IgD-negative memory B cell (primary cell): ENCODE measurements around the gene RBMS2. TPM values are rescaled to one million over a fixed set of nuclear protein-coding genes. Genes with fewer than 3 reads are reported as not detected.

Experiments
- H3K27ac Mint-ChIP-seq, 3 donors: one replicate each; pipeline ENCODE4 v1.8.0; 2020 to 2022; ENCODE audit warnings: mild to moderate bottlenecking in 3 of 3, mixed read lengths in 3 of 3, moderate library complexity in 1 of 3
- H3K27me3 Mint-ChIP-seq: one replicate; pipeline ENCODE4 v1.8.0; 2021; ENCODE audit warnings: mixed read lengths
- H3K36me3 Mint-ChIP-seq: one replicate; pipeline ENCODE4 v1.8.0; 2020; ENCODE audit warnings: mild to moderate bottlenecking, mixed read lengths
- H3K4me1 Mint-ChIP-seq, 3 donors: one replicate each; pipeline ENCODE4 v1.8.0; 2020 to 2022; ENCODE audit warnings: mixed read lengths in 3 of 3, mild to moderate bottlenecking in 1 of 3
- H3K4me3 Mint-ChIP-seq, 4 donors: one replicate each; pipeline ENCODE4 v1.8.0; 2020 to 2022; ENCODE audit warnings: mild to moderate bottlenecking in 4 of 4, mixed read lengths in 4 of 4, moderate library complexity in 3 of 4
- H3K9me3 Mint-ChIP-seq, 3 donors: one replicate each; pipeline ENCODE4 v1.8.0; 2020 to 2021; ENCODE audit warnings: mixed read lengths in 3 of 3, mild to moderate bottlenecking in 1 of 3
- polyA plus RNA-seq: library from polyadenylated mRNA; unstranded; fragments of 300-500 nt; fragmentation: Illumina TruSeq; gene quantifications from one replicate; pipeline ENCODE4 v1.2.3, GENCODE V29; 2021

Gene RBMS2
- polyA plus RNA-seq, 1 donor from 2014 or later: 0.28 TPM

DNA sequence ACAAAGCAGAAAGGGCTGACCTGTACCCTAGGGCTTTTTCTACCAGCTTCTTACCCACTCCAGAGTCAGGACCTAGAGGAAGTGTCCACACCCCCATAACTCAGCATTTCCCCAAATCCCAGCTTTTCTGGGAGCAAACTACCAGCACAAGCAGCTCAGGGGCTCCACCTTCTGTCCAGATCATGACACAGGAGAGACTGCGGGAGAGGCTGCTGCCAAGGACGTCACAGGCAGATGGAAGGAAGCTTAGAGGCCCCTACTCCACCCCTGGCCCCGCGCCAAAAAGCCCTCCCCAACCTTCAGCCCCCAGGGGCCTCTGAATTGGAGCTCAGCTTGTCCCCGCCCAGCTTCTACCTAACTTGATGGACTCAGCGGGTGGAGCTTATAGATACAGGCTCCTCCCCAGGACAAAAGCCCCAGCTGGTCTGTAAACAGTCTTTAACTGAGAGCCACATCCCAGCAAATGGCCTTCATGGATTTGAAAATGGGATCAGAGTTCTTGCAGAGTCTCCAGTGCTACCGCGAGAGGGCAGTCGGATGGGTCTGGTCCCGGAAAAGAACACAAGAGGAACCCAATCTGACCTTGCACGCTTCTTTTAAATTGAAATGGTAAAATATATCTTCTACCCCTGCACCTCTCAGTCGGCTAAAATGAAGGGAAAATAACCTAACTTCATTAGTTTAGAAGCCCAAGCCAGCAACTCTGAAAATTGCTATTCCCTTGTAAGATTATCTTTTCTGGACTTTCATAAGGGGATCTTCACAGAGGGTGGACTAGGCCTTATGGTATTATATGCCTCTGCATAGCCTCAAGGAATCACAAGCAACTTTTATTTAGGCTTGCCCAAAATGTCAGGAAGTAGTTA lies 115.3 kb downstream of the RBMS2 start:
- no peaks in the 10 kb centered on the region for H3K9me3 Mint-ChIP-seq
- peaks cover 1% of the 10 kb centered on the region for H3K27me3 Mint-ChIP-seq
- H3K27ac Mint-ChIP-seq: peak overlapping the region; percentile 98 to 99 (median 98)
- peaks cover 7% of the 10 kb centered on the region for H3K36me3 Mint-ChIP-seq
- H3K4me3 Mint-ChIP-seq: peak overlapping the region; percentile 88 to 99 (median 95)
- H3K4me1 Mint-ChIP-seq: peaks cover 28 to 42% (median 35%) of the 10 kb centered on the region in 3 donors

DNA sequence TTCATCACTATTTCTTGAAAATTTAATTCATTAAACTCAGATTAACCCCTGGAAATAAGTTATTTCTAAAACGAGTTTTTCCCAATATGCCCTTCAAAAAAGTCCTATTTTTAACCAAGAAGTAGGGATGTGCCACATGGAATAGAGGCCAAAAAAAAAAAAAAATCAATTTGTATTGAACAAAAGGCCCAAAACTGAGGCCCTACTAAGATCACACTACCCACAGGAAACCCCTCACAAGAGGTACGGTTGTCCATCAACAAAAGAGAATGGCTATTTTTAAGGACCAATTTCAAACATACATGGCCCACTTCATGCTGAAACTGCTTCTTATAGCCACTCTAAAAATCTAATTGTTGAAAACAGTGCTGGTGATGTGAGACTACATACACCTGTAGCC lies 116.0 kb downstream of the RBMS2 start:
- Mint-ChIP-seq H3K27ac (peak overlapping the region; percentile 35 to 99 (median 98)), H3K27me3 (peaks cover 1% of the 10 kb centered on the region), H3K9me3 (no peaks in the 10 kb centered on the region), H3K4me1 (peaks cover 27 to 38% (median 29%) of the 10 kb centered on the region in 3 donors), H3K36me3 (peaks cover 8% of the 10 kb centered on the region), H3K4me3 (peak overlapping the region in 2 of 4 donors; percentile 68 to 88)

DNA sequence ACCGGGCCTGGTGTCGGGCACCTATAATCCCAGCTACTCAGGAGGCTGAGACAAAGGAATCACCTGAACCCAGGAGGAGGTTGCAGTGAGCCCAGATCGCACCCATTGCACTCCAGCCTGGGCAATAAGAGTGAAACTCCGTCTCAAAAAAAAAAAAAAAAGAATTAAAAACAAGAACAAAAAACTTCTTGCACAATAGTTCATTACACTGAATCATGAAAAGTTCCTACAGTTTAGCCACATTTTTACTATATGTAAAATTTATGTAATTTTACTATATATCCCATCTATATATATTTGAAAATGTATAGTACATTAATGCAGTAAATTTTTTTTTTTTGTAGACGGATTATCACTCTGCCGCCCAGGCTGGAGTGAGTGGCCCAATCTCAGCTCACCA lies 119.6 kb downstream of the RBMS2 start:
- Mint-ChIP-seq H3K27ac (no peak overlapping the region), H3K9me3 (no peaks in the 10 kb centered on the region), H3K4me3 (no peak overlapping the region), H3K27me3 (no peaks in the 10 kb centered on the region), H3K4me1 (peaks cover 23 to 29% (median 28%) of the 10 kb centered on the region in 3 donors), H3K36me3 (peaks cover 8% of the 10 kb centered on the region)

DNA sequence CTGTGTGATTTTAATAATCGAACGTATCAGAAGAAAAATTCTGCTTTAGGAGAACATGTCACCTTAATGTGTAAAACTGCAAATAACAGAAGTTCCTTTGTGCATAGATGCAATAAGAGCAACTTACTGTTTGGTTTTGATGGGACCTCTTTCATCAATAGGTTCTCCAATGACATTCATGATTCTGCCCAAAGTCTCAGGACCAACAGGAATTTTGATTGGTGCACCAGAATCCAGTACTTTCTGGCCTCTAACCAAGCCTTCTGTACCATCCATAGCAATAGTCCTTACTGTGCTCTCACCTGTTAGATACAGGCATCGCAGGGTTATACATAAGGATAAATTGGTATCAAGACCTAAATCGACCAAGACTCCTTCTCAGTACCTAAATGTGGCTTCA lies 123.0 kb downstream of the RBMS2 start:
- H3K9me3 Mint-ChIP-seq: no peaks in the 10 kb centered on the region
- H3K4me1 Mint-ChIP-seq: peaks cover 14 to 21% (median 16%) of the 10 kb centered on the region in 3 donors

GRCh38 chr12:56645201-56645716 lies 123.6 kb downstream of the RBMS2 start:
- Mint-ChIP-seq H3K9me3 (no peaks in the 10 kb centered on the region), H3K27ac (peak overlapping the region; percentile 49 to 99 (median 68)), H3K4me3 (peak overlapping the region; percentile 69 to 97 (median 93)), H3K27me3 (no peaks in the 10 kb centered on the region), H3K36me3 (peaks cover 2% of the 10 kb centered on the region), H3K4me1 (peaks cover 14 to 21% (median 14%) of the 10 kb centered on the region in 3 donors)

More for the DNA sequence above, 123.0 kb downstream of the RBMS2 start:
- H3K36me3 Mint-ChIP-seq: peaks cover 5% of the 10 kb centered on the region
- no peaks in the 10 kb centered on the region for H3K27me3 Mint-ChIP-seq
- peak overlapping the region; percentile 69 to 97 (median 93) for H3K4me3 Mint-ChIP-seq
- peak overlapping the region; percentile 49 to 99 (median 68) for H3K27ac Mint-ChIP-seq

Other genes with a start within 250 kb of the RBMS2 start
- gene CS, start 221.5 kb upstream of the RBMS2 start, polyA plus RNA-seq: 79.3 TPM
- 160 TPM for gene CNPY2, start 205.8 kb upstream of the RBMS2 start, polyA plus RNA-seq
- 5.5 TPM for gene PAN2, start 187.8 kb upstream of the RBMS2 start, polyA plus RNA-seq
- gene IL23A, start 182.9 kb upstream of the RBMS2 start, polyA plus RNA-seq: 12.4 TPM
- 87.7 TPM for gene STAT2, start 161.7 kb upstream of the RBMS2 start, polyA plus RNA-seq
- not detected for gene APOF, start 159.0 kb upstream of the RBMS2 start, polyA plus RNA-seq
- gene TIMELESS, start 72.4 kb upstream of the RBMS2 start, polyA plus RNA-seq: 14.3 TPM
- not detected for gene MIP, start 67.2 kb upstream of the RBMS2 start, polyA plus RNA-seq
- gene SPRYD4, start 53.2 kb upstream of the RBMS2 start, polyA plus RNA-seq: 1.3 TPM
- gene GLS2, start 33.7 kb upstream of the RBMS2 start, polyA plus RNA-seq: 3.8 TPM
- 46.9 TPM for gene BAZ2A, start 108.5 kb downstream of the RBMS2 start, polyA plus RNA-seq
- 727 TPM for gene ATP5F1B, start 124.2 kb downstream of the RBMS2 start, polyA plus RNA-seq
- 246 TPM for gene PTGES3, start 166.5 kb downstream of the RBMS2 start, polyA plus RNA-seq
- 1,127 TPM for gene NACA, start 203.5 kb downstream of the RBMS2 start, polyA plus RNA-seq
- 38.0 TPM for gene PRIM1, start 230.5 kb downstream of the RBMS2 start, polyA plus RNA-seq
- 1.7 TPM for gene HSD17B6, start 241.5 kb downstream of the RBMS2 start, polyA plus RNA-seq